Dedifferentiated amniotic fluid mesenchymal stem cell (primary cell): ENCODE results near the gene FMNL3.

ENCODE experiments used
- DNase-seq: peaks from one replicate; pipeline ENCODE4 v3.0.0-alpha.2; 2016; ENCODE audit errors: extremely low spot score

Gene FMNL3

GRCh38 chr12:49603721-49604120 is 103.5 kb downstream of the FMNL3 start:
- DNase-seq, result no peak

- DNase-seq, result no peak
Observed at GRCh38 chr12:49599961-49600360, 107.2 kb downstream of the FMNL3 start.

DNA sequence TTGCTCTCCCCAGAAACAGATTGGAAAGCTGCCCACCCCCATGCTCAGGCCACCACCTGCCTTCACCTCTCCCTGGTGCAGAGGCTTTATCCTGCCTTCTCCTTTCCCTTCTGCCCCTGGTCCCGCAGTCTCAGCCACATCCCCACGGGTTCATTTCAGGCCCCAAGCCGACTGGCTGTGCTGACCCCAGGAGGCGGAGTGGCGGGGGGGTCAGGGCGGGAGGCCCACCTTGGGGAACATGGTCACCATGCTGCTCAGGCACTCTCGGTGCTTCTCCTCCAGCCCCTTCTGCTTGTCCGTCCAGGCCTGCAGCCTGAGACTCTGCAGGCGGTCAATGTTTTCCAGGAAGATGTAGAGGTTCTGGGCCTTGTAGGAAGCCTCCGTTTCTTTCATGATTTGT is 108.7 kb downstream of the FMNL3 start:
- no peak for DNase-seq

GRCh38 chr12:49588721-49589516 is 118.3 kb downstream of the FMNL3 start:
- DNase-seq, result no peak

DNA sequence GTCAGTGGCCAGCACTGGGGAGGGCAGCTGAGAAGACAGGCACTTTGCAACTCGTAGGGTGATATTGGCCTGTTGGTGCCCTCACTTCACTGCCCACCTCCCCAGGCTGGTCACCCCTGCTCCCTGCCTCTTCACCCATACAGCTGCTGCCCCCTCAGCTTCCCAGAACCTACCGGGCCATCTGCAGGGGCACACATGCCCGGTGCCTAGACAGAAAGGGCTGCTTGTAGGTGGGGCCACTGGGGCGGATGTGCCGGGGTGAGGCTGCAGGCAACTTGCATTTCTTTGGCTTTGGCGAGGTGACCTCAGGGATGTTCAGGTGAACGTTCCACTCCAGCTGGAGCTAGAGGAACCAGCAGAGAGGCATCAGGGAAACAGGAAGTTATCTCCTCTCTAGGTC is 118.9 kb downstream of the FMNL3 start:
- no peak for DNase-seq

GRCh38 chr12:49587174-49587908 is 119.9 kb downstream of the FMNL3 start:
- no peak for DNase-seq
